Activated CD8-positive, alpha-beta T cell treated with anti-CD3 and anti-CD28 coated beads for 36 hours (primary cell): ENCODE data around the gene PELO. TPM values are rescaled to one million over a fixed set of nuclear protein-coding genes. Genes with fewer than 3 reads are reported as not detected.

ENCODE experiments used
- ATAC-seq: fragments of 200-7000 bp; cut with Tn5 transposase; one replicate; pipeline ENCODE4 v1.10.0; 2021; ENCODE audit warnings: mild to moderate bottlenecking, moderate library complexity
- CTCF ChIA-PET: fragments of 350-600 bp; sonication (Branson Sonifier 250); formaldehyde crosslinking; loops from one replicate; lab custom pipeline; 2021; ENCODE audit warnings: antibody characterized with exemption; lab: Charles Lee
- POLR2A ChIA-PET: fragments of 350-600 bp; sonication (Branson Sonifier 250); formaldehyde crosslinking; loops from one replicate; lab custom pipeline; 2021; ENCODE audit warnings: antibody characterized with exemption; lab: Charles Lee
- DNase-seq: peaks from one replicate; pipeline ENCODE4 v3.0.0-alpha.2; 2020
- H3K27ac Mint-ChIP-seq: one replicate; pipeline ENCODE4 v1.8.0; 2021; ENCODE audit warnings: mild to moderate bottlenecking, mixed read lengths
- H3K27me3 Mint-ChIP-seq: one replicate; pipeline ENCODE4 v1.8.0; 2021; ENCODE audit warnings: mixed read lengths
- H3K36me3 Mint-ChIP-seq: one replicate; pipeline ENCODE4 v1.8.0; 2021; ENCODE audit warnings: low read depth, mixed read lengths
- H3K4me1 Mint-ChIP-seq: one replicate; pipeline ENCODE4 v1.8.0; 2021; ENCODE audit warnings: low read depth, mixed read lengths
- H3K4me3 Mint-ChIP-seq: one replicate; pipeline ENCODE4 v1.8.0; 2021; ENCODE audit warnings: mild to moderate bottlenecking, moderate library complexity, mixed read lengths
- H3K9me3 Mint-ChIP-seq: one replicate; pipeline ENCODE4 v1.8.0; 2021; ENCODE audit warnings: mixed read lengths
- CTCF ChIP-seq: fragments of 200-600 bp; IDR thresholded peaks from one replicate; pipeline ENCODE4 v1.8.0; 2022; ENCODE audit warnings: antibody characterized with exemption, mild to moderate bottlenecking
- intact Hi-C: fragments of 100-400 bp; cut with micrococcal nuclease; formaldehyde crosslinking; loops from one replicate; pipeline ENCODE4 v1.10.0; 2022
- total RNA-seq, 2 experiments: library from RNA; stranded (reverse); gene quantifications; one replicate each; pipeline ENCODE4 v1.2.3, GENCODE V29; 2021

Gene PELO
- total RNA-seq, 2 experiments from 2014 or later: 25.4 to 26.0 TPM

GRCh38 chr5:52786949-52787599 is 642 bp upstream of the PELO start:
- ChIA-PET CTCF (interaction anchor here (0.7 to 2.4 kb wide), 12 partner anchors 10 to 131 kb away, joined by 3 to 14 read pairs (median 4); no protein-coding TSS in a partner anchor), POLR2A (interaction anchor here (0.8 to 1.6 kb wide), 6 partner anchors 12 to 94 kb away, joined by 3 to 7 read pairs (median 4); no protein-coding TSS in a partner anchor)
- TF ChIP-seq CTCF: no peak
- Mint-ChIP-seq H3K27ac (peak overlapping the region; percentile 87), H3K4me1 (peaks cover 44% of the 10 kb centered on the region), H3K36me3 (peaks cover 9% of the 10 kb centered on the region), H3K4me3 (peak overlapping the region; percentile 87), H3K9me3 (no peaks in the 10 kb centered on the region), H3K27me3 (no peaks in the 10 kb centered on the region)
- ATAC-seq: peak; percentile 32
- intact Hi-C loops: loop anchor here (5.0 to 10.0 kb wide), 4 partner anchors 45 to 308 kb away; no protein-coding TSS in a partner anchor
- peak; percentile 51 for DNase-seq

GRCh38 chr5:52788505-52788821 is 747 bp downstream of the PELO start:
- intact Hi-C loops: loop anchor here (5.0 to 10.0 kb wide), 4 partner anchors 46 to 306 kb away; no protein-coding TSS in a partner anchor
- Mint-ChIP-seq H3K27ac (peak overlapping the region; percentile 54), H3K27me3 (no peaks in the 10 kb centered on the region), H3K4me1 (peaks cover 47% of the 10 kb centered on the region), H3K9me3 (no peaks in the 10 kb centered on the region), H3K4me3 (peak overlapping the region; percentile 87), H3K36me3 (peaks cover 10% of the 10 kb centered on the region)
- ATAC-seq (no peak), DNase-seq (no peak)
- CTCF ChIA-PET: interaction anchor here (0.7 to 2.4 kb wide), 12 partner anchors 8 to 129 kb away, joined by 3 to 14 read pairs (median 4); no protein-coding TSS in a partner anchor
- POLR2A ChIA-PET: interaction anchor here (1.5 kb wide), 1 partner anchor 11 kb away, joined by 5 read pairs; no protein-coding TSS in a partner anchor
- TF ChIP-seq CTCF: no peak

GRCh38 chr5:52789378-52789777 is 1.7 kb downstream of the PELO start:
- no peak for DNase-seq
- ChIA-PET CTCF (interaction anchor here (0.9 to 1.7 kb wide), 4 partner anchors 10 to 300 kb away, joined by 3 to 9 read pairs (median 4); no protein-coding TSS in a partner anchor), POLR2A (interaction anchor here (3.0 kb wide), 1 partner anchor 10 kb away, joined by 16 read pairs; no protein-coding TSS in a partner anchor)
- peak overlapping the region; percentile 87 for H3K4me3 Mint-ChIP-seq
- H3K36me3 Mint-ChIP-seq: peaks cover 10% of the 10 kb centered on the region
- ATAC-seq: no peak
- H3K9me3 Mint-ChIP-seq: no peaks in the 10 kb centered on the region
- peaks cover 45% of the 10 kb centered on the region for H3K4me1 Mint-ChIP-seq
- no peaks in the 10 kb centered on the region for H3K27me3 Mint-ChIP-seq
- peak overlapping the region; percentile 17 for H3K27ac Mint-ChIP-seq
- intact Hi-C loops: loop anchor here (5.0 to 10.0 kb wide), 4 partner anchors 47 to 305 kb away; no protein-coding TSS in a partner anchor
- TF ChIP-seq CTCF: no peak

GRCh38 chr5:52789851-52790250 is 2.1 kb downstream of the PELO start:
- peaks cover 45% of the 10 kb centered on the region for H3K4me1 Mint-ChIP-seq
- H3K27ac Mint-ChIP-seq: no peak overlapping the region
- no peak for ATAC-seq

More at GRCh38 chr5:52789851-52790250, 2.1 kb downstream of the PELO start:
- ChIA-PET POLR2A (interaction anchor here (3.0 kb wide), 1 partner anchor 10 kb away, joined by 16 read pairs; no protein-coding TSS in a partner anchor), CTCF (interaction anchor here (1.2 to 1.7 kb wide), 3 partner anchors 9 to 300 kb away, joined by 3 to 9 read pairs (median 4); no protein-coding TSS in a partner anchor)
- no peak for TF ChIP-seq CTCF
- peaks cover 10% of the 10 kb centered on the region for H3K36me3 Mint-ChIP-seq
- no peaks in the 10 kb centered on the region for H3K27me3 Mint-ChIP-seq
- no peak for DNase-seq
- no peaks in the 10 kb centered on the region for H3K9me3 Mint-ChIP-seq
- peak overlapping the region; percentile 87 for H3K4me3 Mint-ChIP-seq
- intact Hi-C loops: loop anchor here (5.0 to 10.0 kb wide), 4 partner anchors 48 to 305 kb away; no protein-coding TSS in a partner anchor
